Cardiac fibroblast (primary cell): ENCODE results near the gene SBSN.

Experiments
- DNase-seq, 2 donors: peaks; one replicate each; pipeline versions ENCODE4 v3.0.0 to v3.0.0-alpha.2; 2010; ENCODE audit warnings: low read depth in 2 of 2
- H3K4me3 ChIP-seq, 2 donors: replicated peaks in 1 of 2; 1 replicate in 1 of 2; 2 replicates in 1 of 2; pipeline ENCODE4 v1.5.1; 2011; ENCODE audit warnings: low read depth in 2 of 2, low read length in 2 of 2, mild to moderate bottlenecking in 2 of 2, moderate library complexity in 1 of 2
- TF ChIP-seq, protein P1 (sequence below): IDR thresholded peaks from one replicate; pipeline ENCODE4 v1.5.1; 2011; ENCODE audit warnings: low read depth, mild to moderate bottlenecking, low read length, inconsistent platforms

Gene SBSN

GRCh38 chr19:35507561-35507960 is 20.6 kb downstream of the SBSN start:
- TF ChIP-seq, protein P1, sequence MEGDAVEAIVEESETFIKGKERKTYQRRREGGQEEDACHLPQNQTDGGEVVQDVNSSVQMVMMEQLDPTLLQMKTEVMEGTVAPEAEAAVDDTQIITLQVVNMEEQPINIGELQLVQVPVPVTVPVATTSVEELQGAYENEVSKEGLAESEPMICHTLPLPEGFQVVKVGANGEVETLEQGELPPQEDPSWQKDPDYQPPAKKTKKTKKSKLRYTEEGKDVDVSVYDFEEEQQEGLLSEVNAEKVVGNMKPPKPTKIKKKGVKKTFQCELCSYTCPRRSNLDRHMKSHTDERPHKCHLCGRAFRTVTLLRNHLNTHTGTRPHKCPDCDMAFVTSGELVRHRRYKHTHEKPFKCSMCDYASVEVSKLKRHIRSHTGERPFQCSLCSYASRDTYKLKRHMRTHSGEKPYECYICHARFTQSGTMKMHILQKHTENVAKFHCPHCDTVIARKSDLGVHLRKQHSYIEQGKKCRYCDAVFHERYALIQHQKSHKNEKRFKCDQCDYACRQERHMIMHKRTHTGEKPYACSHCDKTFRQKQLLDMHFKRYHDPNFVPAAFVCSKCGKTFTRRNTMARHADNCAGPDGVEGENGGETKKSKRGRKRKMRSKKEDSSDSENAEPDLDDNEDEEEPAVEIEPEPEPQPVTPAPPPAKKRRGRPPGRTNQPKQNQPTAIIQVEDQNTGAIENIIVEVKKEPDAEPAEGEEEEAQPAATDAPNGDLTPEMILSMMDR = no peak
- no peak for DNase-seq
- H3K4me3 ChIP-seq = no peak overlapping the region

GRCh38 chr19:35506011-35506410 is 22.1 kb downstream of the SBSN start:
- H3K4me3 ChIP-seq = no peak overlapping the region
- TF ChIP-seq, protein P1 = no peak
- no peak for DNase-seq

- TF ChIP-seq, protein P1 = no peak
- no peak for DNase-seq
- H3K4me3 ChIP-seq = no peak overlapping the region
Measured at GRCh38 chr19:35502751-35503150, 25.4 kb downstream of the SBSN start.

DNA sequence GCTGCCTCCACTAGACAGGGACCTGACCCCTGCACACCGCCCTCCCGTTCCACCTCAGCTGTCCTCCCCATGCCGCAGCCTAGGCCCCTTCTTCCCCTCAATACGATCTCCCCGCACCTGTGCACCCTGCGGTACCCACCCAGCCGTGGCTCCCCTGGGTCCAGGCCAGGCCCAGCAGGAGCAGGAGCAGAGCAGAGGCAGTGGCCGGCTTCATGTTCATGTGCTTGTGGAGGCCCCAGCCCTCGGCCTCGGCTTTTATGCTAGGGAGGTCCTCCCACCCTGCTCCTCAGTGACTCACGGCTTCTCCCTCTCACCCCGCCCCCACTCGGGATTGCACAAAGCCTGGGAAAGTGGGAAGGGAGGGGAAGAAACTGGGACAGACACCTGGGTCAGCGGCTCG is 26.4 kb downstream of the SBSN start:
- peak in 1 of 2 donors; percentile 47 for DNase-seq
- H3K4me3 ChIP-seq = no peak overlapping the region
- TF ChIP-seq, protein P1 = no peak

DNA sequence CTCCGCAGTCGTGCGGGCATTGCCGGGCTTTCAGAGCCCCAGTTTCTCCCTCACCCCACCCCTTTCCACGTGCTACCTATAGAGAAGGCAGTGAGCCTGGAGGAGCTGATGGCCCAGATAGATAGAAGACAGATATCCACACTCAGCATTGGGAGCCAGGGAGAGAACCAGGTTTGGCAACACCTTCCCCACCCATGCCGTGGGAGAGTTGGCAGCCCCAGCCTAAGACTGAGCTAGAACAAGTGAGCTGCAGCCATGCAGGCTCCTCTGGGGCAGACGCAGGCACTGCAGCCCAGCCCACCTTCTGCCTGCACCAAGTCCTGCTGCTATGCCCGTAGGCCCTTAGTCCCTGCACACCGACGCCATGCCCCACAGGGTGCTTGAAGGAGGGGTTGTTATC is 27.5 kb downstream of the SBSN start:
- DNase-seq = no peak
- TF ChIP-seq, protein P1 = no peak
- no peak overlapping the region for H3K4me3 ChIP-seq

DNA sequence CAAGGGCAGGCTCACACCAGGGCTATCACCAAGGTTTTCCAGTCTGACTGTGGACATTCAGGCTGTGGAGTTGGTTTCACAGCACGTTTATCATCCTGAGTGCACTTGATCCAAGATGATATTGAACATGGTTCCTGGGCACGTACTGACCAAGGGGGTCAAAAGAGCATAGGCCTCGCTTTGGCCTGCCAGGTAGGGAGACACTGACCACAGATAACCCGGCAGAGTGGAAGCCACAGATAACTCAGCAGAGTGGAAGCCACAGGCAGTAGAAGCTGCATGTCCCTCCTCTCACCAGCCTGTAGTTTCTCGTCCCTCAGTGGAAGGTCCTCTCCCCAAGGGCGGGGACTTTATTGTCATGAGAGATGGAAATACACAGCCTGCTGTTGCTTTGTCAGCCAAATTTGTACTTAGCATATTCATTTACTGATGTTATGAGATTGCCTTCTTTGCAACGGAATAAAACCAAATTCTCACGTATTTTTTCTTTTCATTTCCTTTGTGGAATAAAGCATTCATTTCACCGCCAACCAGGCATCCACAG is 29.1 kb downstream of the SBSN start:
- no peak for DNase-seq
- TF ChIP-seq, protein P1 = no peak

DNA sequence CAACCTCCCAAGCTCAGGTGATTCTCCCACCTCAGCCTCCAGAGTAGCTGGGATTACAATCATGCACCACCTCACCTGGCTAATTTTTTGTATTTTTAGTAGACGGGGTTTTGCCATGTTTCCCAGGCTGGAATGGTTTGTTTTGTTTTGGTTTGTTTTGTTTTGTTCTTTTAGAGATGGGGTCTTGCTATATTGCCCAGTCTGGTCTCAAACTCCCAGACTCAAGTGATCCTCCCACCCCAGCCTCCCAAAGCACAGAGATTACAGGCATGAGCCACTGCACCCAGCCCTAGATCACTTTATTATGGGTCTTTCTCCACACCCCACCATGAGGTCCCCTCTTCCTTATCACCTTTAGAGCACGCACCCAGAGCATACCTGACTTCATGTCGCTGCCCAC is 29.9 kb downstream of the SBSN start:
- H3K4me3 ChIP-seq = no peak overlapping the region
- DNase-seq = no peak
- TF ChIP-seq, protein P1 = no peak

More for the DNA sequence above, 29.1 kb downstream of the SBSN start:
- H3K4me3 ChIP-seq = no peak overlapping the region
